Lower leg skin (tissue), 3 donors: ENCODE measurements around the gene TMC2.

Source experiments
- CTCF ChIP-seq, 3 donors: fragments of 450-650 bp; IDR thresholded peaks; one replicate each; pipeline ENCODE4 v1.5.1; 2016; ENCODE audit warnings: antibody characterized with exemption in 3 of 3, mild to moderate bottlenecking in 3 of 3, moderate library complexity in 2 of 3
- POLR2A ChIP-seq, 2 donors: fragments of 450-650 bp; IDR thresholded peaks; one replicate each; pipeline ENCODE4 v1.6.1; 2016 to 2017; ENCODE audit warnings: antibody characterized with exemption in 2 of 2, mild to moderate bottlenecking in 1 of 2, moderate library complexity in 1 of 2

- TF ChIP-seq CTCF (IDR thresholded peaks at IDR 0.05) (peak in 1 of 3 donors; percentile 53), POLR2A (IDR thresholded peaks at IDR 0.05) (no peak)
Observed at GRCh38 chr20:2519115-2519809, 17.1 kb upstream of the TMC2 start.
